Stimulated activated effector memory CD8-positive, alpha-beta T cell treated with anti-CD3 and anti-CD28 coated beads, Interleukin-12 subunit alpha, Interleukin-12 subunit beta, amount 100 ng/mL, for 72 hours (primary cell): Measurements from ENCODE around the gene ATF7.
A peak's percentile ranks its signal among the peaks of the same experiment; 100 is the strongest.

ENCODE experiments used
- ATAC-seq: fragments of 150-1000 bp; cut with Tn5 transposase; 2 replicates; pipeline ENCODE4 v1.10.0; 2021
- DNase-seq, 2 donors: peaks; one replicate each; pipeline ENCODE4 v3.0.0; 2021 to 2022; ENCODE audit warnings: low spot score in 2 of 2
- H3K27ac Mint-ChIP-seq: one replicate; pipeline ENCODE4 v1.8.0; 2022; ENCODE audit warnings: mild to moderate bottlenecking, mixed read lengths
- H3K36me3 Mint-ChIP-seq: one replicate; pipeline ENCODE4 v1.8.0; 2022; ENCODE audit warnings: mild to moderate bottlenecking, mixed read lengths
- H3K4me1 Mint-ChIP-seq: one replicate; pipeline ENCODE4 v1.8.0; 2022; ENCODE audit warnings: mixed read lengths
- H3K4me3 Mint-ChIP-seq: one replicate; pipeline ENCODE4 v1.8.0; 2022; ENCODE audit warnings: mild to moderate bottlenecking, mixed read lengths
- H3K9me3 Mint-ChIP-seq: one replicate; pipeline ENCODE4 v1.8.0; 2022; ENCODE audit warnings: mixed read lengths

ATF7 gene

DNA sequence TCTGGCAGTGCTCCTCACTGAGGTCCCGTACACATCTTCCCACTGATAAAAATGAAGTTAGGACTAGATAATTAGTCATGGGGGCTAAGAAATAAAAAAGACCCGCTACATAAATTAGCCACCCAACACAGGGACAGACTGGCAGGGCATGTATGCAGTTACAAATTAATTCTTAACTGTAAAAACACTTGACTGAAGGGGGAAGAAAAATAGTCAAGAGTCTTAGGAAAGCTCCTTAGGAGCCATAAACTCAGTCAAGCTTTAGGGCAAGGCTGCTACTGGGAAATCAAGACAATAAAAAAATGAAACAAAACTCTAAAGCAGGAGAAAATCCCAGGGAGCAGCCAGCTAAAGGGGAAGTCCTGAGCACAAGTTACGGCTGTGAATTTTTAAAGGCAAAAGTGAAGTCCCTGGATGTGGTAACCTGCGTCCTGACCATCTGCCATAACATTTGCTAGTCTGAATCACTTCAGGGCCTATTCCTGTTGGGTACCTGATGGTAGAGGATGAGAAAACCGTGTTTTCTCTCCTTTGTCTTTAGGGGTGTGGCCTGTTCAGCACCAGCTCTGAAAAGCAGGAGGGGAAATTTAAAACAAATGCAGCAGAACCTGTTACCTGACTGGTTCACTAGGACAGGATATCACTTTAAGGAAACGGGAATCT, 111.4 kb downstream of the ATF7 start:
- H3K36me3 Mint-ChIP-seq, result peaks cover 74% of the 10 kb centered on the region
- DNase-seq (no peak), ATAC-seq (no peak)
- H3K9me3 Mint-ChIP-seq, result no peaks in the 10 kb centered on the region
- H3K4me1 Mint-ChIP-seq, result no peaks in the 10 kb centered on the region
- peak overlapping the region; percentile 32 for H3K27ac Mint-ChIP-seq
- no peak overlapping the region for H3K4me3 Mint-ChIP-seq

DNA sequence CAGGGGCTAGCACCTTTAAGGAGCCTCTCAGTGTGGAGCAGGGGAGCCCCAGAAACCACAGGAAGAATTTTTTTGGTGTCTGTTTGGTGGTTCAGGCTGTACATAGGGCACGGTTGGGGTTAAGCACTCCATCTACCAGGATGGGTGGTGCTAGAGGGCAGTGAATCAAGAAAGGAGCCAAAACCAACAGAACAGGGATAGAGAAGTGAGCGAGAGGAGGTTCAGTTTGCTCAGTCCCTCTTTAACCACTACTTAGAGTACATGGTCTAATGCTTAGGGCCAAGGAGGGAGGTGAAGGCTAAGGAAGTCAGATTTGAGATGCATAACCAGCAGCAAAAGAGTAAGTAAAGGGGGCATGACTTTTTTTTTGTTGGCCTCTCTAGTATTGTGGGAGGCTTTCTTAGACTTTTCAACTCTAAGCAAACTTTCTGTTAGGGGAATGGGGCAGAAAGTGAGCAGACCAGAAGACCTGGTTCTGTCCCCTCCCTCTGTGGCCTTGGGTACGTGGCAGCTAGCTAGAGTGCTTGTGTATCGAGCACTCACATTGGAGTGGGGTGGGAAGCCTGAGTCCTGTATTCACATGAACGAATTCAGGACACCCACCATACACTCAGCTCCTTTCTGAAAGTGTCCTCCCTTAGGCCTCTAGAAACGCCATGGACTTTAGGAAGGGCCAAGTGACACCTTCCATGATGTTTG, 112.3 kb downstream of the ATF7 start:
- Mint-ChIP-seq H3K9me3 (no peaks in the 10 kb centered on the region), H3K27ac (peak overlapping the region; percentile 32)

DNA sequence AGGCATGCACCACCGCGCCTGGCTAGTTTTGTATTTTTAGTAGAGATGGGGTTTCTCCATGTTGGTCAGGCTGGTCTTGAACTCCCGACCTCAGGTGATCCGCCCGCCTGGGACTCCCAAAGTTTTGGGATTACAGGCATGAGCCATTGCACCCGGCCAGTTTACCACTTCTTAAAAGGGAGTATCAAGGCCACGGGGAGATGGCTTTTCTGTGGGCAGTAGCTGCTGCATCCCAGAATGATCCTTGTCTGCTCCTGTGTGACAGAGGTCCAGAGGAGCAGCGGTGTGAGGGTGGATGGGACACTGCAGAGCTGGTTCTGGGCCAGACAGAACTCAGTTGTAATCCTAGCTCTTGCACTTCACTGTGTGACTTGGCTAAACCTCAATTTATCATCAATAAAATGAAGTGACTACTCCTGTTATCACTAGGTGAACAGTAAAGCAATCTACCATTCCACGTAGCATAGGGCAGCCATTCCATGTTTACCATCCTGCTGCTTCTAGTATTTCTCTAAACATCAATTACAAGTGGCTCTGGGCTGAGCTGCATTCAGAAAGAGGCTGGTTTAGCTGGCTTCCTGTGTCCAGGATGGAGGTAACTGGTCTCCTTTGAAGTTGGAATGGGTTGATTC, 115.9 kb downstream of the ATF7 start:
- H3K4me1 Mint-ChIP-seq, result peaks cover 13% of the 10 kb centered on the region
- H3K36me3 Mint-ChIP-seq, result peaks cover 54% of the 10 kb centered on the region
- ATAC-seq (no peak), DNase-seq (no peak)
- H3K4me3 Mint-ChIP-seq, result no peak overlapping the region
- no peaks in the 10 kb centered on the region for H3K9me3 Mint-ChIP-seq
- H3K27ac Mint-ChIP-seq, result peak overlapping the region; percentile 77

More for the DNA sequence above, 112.3 kb downstream of the ATF7 start:
- DNase-seq (no peak), ATAC-seq (no peak)
- H3K4me3 Mint-ChIP-seq, result no peak overlapping the region
- H3K36me3 Mint-ChIP-seq, result peaks cover 65% of the 10 kb centered on the region
- H3K4me1 Mint-ChIP-seq, result peaks cover under 1% of the 10 kb centered on the region

DNA sequence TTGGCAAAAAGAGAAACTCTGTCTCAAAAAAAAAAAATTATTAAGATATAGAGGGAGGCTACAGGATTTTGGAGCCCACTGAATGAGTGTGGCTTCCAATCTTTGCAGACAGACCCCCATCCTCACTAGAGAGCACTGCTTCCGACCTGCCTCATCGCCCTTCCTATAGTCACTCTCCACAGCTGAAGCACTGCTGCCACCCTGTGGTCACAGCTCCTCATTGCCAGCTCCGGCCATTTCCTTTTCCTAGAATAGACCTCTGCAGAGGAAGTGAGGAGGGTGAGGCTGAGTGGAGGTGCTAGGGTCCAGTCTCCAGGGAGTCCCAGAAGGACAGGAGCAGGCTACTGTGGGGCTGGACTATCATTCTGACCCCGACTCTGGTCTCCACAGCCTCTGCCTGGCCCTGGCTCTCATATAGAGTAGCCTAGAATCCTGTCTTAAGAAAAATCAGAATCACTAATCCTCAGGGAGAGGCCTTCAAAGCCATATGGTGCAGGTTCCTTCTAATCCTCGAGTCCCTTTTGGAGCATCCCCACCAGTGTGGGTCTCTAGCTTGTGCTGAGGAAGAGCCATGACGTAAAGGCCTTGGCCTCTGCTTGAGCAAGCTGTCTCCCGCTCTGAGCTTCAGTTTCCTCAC, 117.5 kb downstream of the ATF7 start:
- Mint-ChIP-seq H3K4me3 (no peak overlapping the region), H3K4me1 (peaks cover 24% of the 10 kb centered on the region), H3K36me3 (peaks cover 45% of the 10 kb centered on the region), H3K27ac (peak overlapping the region; percentile 67), H3K9me3 (no peaks in the 10 kb centered on the region)
- DNase-seq, result peak; percentile 82 to 93
- ATAC-seq, result peak; percentile 92

DNA sequence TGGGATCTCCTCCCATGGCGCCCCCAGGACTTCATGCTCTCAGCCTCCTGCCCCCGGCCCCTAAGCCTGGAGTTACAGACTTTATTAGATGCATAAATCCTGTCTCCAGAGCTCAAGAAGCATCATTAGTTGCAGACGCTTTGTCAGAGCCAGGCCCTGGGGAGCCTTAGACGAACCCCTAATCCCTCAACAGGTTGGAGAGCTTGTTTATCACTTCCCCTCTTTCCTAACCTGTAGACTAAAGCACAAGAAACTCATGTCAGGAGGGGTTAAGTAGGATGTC, 118.6 kb downstream of the ATF7 start:
- DNase-seq (no peak), ATAC-seq (no peak)
- Mint-ChIP-seq H3K4me1 (peaks cover 24% of the 10 kb centered on the region), H3K27ac (peak overlapping the region; percentile 50), H3K4me3 (no peak overlapping the region), H3K36me3 (peaks cover 37% of the 10 kb centered on the region), H3K9me3 (no peaks in the 10 kb centered on the region)

DNA sequence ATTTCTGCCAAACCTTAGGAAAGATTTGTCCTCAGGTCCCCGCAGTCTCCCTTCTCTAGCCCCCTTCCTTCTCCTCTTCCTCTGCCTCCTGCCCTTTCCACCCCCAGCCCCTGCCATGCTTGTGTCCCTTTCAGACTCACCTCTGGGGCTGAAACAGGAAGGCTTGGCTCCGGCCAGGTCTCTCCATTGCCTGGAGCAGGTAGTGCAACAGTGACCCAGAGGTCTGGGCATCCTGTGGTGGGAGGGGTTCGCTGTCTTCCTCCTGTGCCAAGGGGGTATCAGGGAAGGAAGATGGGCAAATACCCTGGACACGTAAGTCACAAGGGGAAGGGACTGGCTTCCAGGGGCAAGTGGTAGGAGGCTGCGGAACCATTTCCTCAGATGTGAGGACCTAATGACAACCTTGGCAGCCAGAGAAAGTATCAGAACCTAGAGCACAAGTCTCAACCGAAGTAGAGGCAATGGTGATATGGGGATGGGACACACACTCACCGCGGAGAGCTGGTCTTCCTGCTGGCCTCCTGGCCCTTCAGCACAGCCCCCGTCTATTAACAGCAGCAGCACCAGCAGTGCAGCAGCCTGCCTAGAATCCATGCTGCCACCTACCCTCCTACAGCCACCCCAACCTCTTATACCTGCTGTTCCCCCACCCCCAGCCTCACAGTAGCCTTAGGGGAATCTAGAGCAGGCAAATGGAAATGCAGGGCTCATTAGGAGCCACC, 119.1 kb downstream of the ATF7 start, which contains the start of gene NPFF:
Gene NPFF (minus strand): TSS at position 604 of the 722 bp plus-strand sequence. CDS start 10 bp downstream, at position 594.
- no peak for ATAC-seq
- Mint-ChIP-seq H3K27ac (peak within 1 kb of the TSS; percentile 67), H3K4me1 (peaks cover 28% of the 10 kb centered on the region)

DNA sequence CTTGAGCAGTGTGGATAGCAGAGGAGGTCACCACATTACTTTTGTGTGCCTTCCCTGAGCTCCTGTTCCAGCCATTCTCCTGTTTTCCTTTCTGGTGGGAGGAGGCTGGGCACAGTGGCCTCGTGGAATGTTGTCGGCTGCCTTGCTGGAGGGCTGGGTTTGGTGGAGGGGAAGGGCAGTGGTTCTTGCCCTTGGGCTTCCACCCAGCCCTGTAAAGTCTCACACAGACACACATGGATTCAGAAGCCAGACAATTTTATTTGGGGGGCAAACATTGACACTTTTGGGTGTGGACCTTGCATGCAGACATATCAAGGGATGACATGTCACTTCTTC, 119.8 kb downstream of the ATF7 start:
- peak overlapping the region; percentile 50 for H3K27ac Mint-ChIP-seq
- H3K9me3 Mint-ChIP-seq, result no peaks in the 10 kb centered on the region
- DNase-seq (no peak), ATAC-seq (no peak)
- peaks cover 39% of the 10 kb centered on the region for H3K36me3 Mint-ChIP-seq
- H3K4me3 Mint-ChIP-seq, result no peak overlapping the region
- H3K4me1 Mint-ChIP-seq, result peaks cover 34% of the 10 kb centered on the region

More for the DNA sequence above, 119.1 kb downstream of the ATF7 start, which contains the start of gene NPFF:
- no peak for DNase-seq
- no peak within 1 kb of the TSS for H3K4me3 Mint-ChIP-seq
- H3K9me3 Mint-ChIP-seq, result no peaks in the 10 kb centered on the region
- peaks cover 37% of the 10 kb centered on the region for H3K36me3 Mint-ChIP-seq

DNA sequence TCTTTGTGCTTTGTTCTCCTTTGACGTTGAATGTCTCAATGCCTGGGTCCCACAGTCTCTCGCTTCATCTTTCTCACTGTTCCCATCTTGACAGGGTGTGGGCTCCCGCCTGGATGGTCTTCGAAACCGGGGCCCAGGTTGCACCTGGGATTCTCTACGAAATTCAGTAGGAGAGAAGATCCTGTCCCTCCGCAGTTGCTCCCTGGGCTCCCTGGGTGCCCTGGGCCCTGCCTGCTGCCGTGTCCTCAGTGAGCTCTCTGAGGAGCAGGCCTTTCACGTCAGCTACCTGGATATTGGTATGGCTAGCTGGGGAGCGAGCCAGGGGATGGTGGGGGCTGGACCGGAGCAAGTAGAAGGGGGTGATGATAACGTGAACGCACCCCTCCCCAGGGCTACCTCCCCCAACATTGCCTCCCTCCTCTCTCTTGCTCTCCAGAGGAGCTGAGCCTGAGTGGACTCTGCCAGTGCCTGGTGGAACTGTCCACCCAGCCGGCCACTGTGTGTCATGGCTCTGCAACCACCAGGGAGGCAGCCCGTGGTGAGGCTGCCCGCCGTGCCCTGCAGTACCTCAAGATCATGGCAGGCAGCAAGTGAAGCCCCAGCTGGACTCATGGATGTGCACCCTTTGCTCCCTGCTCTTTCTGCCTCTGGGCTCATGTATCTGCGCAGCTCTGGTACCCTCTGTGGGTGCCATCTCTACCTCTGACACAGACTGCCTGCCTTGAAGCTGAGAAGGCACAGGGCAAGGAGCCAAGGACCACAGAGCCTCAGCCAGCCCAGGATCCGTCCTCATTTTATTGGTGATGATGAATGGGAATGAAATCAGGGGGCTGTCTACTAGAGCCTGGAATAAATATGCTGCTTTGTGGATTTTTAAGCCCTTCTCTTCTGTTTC, 120.4 kb downstream of the ATF7 start:
- peaks cover 43% of the 10 kb centered on the region for H3K36me3 Mint-ChIP-seq
- DNase-seq (peak in 1 of 2 donors; percentile 46), ATAC-seq (no peak)
- H3K9me3 Mint-ChIP-seq, result no peaks in the 10 kb centered on the region
- peak overlapping the region; percentile 8 for H3K27ac Mint-ChIP-seq
- no peak overlapping the region for H3K4me3 Mint-ChIP-seq
- H3K4me1 Mint-ChIP-seq, result peaks cover 34% of the 10 kb centered on the region

DNA sequence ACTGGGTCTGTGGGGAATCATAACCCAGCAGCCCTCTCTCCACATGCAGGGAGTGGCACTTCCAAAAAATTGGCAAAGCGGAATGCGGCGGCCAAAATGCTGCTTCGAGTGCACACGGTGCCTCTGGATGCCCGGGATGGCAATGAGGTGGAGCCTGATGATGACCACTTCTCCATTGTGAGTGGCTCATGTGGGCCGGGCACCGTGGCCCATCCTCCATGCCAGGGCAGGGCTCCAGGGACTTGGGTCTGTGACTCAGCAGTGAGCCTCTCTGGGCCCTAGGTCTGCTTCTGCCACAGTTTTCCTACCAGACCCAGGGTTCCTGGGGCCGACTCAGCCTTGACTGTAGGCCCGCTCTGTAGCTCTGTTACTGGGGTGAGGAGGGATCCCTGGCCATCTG, 121.1 kb downstream of the ATF7 start:
- DNase-seq, result peak in 1 of 2 donors; percentile 49
- Mint-ChIP-seq H3K4me1 (peaks cover 36% of the 10 kb centered on the region), H3K27ac (peak overlapping the region; percentile 84), H3K4me3 (no peak overlapping the region), H3K9me3 (no peaks in the 10 kb centered on the region), H3K36me3 (peaks cover 41% of the 10 kb centered on the region)
- ATAC-seq, result no peak

DNA sequence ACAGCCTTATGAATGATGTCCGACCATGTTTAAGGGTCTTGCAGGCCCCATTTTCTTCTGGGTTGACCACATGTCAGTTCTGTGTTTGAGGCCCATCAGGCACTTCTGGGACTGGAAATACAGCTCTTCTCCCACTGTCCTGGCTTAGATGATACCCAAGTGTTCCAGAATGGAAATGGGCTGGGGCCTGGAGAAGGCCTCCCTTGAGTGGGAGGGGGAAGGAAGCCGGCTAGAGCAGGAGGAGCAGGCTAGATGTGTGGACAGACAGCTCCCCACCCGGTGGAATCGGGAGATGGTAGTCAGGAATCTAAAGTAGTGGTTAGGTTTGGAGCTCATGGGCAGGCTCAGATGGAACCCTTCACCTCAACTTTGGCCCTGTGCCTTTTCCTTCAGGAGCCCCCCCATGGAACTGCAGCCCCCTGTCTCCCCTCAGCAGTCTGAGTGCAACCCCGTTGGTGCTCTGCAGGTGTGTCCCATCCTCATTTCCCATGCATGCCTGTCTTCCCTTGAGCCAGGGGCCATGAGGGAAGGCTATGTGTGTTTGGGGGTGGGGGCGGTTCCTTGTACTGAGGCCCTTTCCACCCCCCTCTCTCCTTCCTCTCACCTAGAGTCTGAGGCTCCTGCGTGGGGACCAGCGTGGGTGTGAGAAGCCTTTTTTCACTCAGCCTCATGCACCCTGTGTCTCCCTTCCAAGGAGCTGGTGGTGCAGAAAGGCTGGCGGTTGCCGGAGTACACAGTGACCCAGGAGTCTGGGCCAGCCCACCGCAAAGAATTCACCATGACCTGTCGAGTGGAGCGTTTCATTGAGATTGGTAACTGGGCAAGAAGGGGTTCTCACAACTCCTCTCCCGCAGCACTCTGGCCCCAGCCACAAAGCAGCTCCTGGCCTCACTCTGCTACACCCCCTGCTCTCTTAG, 121.9 kb downstream of the ATF7 start:
- peaks cover 42% of the 10 kb centered on the region for H3K4me1 Mint-ChIP-seq
- H3K27ac Mint-ChIP-seq, result peak overlapping the region; percentile 84
- no peak overlapping the region for H3K4me3 Mint-ChIP-seq
- DNase-seq, result peak in 1 of 2 donors; percentile 50
- H3K9me3 Mint-ChIP-seq, result no peaks in the 10 kb centered on the region
- H3K36me3 Mint-ChIP-seq, result peaks cover 46% of the 10 kb centered on the region
- ATAC-seq, result no peak

DNA sequence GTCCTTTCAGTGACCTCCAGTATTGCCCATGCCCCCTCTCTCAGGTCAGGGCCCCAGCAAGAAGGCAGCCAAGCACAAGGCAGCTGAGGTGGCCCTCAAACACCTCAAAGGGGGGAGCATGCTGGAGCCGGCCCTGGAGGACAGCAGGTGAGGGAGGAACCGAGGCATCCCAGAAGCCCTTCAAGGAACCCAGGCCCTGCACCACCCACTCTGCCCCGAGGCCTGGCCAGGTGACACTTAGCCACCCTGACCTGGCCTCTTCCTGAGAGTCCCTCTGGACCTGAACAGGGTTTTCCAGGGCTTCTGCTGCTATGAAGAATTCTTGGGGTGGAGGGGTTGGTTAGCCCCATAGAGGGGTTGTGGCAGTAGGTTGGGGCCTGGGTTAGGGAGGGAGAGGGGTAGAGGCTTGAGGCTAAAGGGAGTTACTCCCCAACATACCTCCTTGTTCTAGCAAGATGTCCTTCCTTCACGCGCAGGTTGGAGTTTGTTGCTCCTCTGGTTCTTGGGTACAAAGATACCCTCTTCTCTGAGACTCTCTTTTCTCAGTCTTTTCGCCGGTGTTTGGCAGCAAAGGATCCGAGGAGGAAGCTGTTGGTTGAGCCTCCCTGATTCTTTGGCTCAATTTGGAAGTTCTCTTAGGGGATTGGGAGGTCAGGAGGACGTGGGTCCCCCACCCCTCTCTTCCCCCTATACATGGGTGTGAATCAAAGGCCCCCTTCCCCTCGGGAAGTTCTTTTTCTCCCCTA, 123.0 kb downstream of the ATF7 start:
- no peak for ATAC-seq
- Mint-ChIP-seq H3K9me3 (no peaks in the 10 kb centered on the region), H3K4me3 (no peak overlapping the region), H3K4me1 (peaks cover 46% of the 10 kb centered on the region), H3K36me3 (peaks cover 40% of the 10 kb centered on the region), H3K27ac (peak overlapping the region; percentile 84)
- DNase-seq, result peak in 1 of 2 donors; percentile 48

DNA sequence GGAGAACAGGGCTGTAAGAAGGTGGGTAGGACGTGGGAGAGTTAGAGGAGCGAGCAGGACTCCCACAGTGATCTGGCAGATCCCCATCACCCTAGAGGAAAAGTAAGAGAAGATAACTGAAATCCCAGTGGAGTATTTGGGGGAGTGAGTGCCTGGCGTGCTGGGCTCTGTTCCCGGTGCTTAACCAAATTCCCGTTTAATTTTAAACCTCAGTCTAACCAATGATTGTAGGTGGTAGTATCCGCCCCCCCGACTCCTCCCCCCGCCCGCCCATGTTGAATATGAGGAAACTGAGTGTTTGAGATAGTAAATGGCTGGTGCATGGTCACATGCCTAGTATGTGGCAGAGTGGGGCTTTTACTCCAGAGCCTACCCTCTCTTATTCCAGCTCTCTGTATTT, 123.9 kb downstream of the ATF7 start:
- Mint-ChIP-seq H3K36me3 (peaks cover 40% of the 10 kb centered on the region), H3K4me3 (peak overlapping the region; percentile 81), H3K9me3 (no peaks in the 10 kb centered on the region), H3K27ac (peak overlapping the region; percentile 97), H3K4me1 (peaks cover 52% of the 10 kb centered on the region)
- no peak for DNase-seq
- ATAC-seq, result no peak

DNA sequence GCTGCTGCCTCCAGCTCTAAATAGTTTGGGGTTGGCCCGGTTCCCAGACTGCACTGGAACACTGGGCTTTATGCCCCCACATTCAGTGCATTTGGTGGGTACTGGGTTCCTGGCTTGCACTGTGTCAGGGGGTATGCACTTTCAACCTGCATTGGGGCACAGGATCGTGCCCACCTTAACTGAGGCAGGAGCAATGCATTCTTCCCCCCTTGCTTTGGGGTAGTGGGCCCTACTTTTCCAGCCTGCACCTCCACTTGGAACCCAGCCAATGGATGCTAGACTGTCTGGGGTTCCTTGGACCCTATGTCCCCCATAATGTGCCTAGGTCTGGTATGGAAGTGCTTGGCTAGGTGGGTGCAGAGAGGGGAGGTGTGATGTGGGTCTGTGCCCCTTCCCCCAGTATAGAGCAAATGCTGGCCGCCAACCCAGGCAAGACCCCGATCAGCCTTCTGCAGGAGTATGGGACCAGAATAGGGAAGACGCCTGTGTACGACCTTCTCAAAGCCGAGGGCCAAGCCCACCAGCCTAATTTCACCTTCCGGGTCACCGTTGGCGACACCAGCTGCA, 124.5 kb downstream of the ATF7 start:
- ATAC-seq, result no peak
- H3K4me1 Mint-ChIP-seq, result peaks cover 55% of the 10 kb centered on the region

More for the DNA sequence above, 124.5 kb downstream of the ATF7 start:
- H3K9me3 Mint-ChIP-seq, result no peaks in the 10 kb centered on the region
- peak overlapping the region; percentile 81 for H3K4me3 Mint-ChIP-seq
- H3K27ac Mint-ChIP-seq, result peak overlapping the region; percentile 97
- peaks cover 36% of the 10 kb centered on the region for H3K36me3 Mint-ChIP-seq
- peak in 1 of 2 donors; percentile 69 for DNase-seq
